ENCODE measurements around the gene ANAPC5.
"Not testable (repeated sequence)": the region's sequence is repeated elsewhere in the genome, so short reads cannot be mapped to it uniquely, and the experiment has no call there.

Gene ANAPC5, protein sequence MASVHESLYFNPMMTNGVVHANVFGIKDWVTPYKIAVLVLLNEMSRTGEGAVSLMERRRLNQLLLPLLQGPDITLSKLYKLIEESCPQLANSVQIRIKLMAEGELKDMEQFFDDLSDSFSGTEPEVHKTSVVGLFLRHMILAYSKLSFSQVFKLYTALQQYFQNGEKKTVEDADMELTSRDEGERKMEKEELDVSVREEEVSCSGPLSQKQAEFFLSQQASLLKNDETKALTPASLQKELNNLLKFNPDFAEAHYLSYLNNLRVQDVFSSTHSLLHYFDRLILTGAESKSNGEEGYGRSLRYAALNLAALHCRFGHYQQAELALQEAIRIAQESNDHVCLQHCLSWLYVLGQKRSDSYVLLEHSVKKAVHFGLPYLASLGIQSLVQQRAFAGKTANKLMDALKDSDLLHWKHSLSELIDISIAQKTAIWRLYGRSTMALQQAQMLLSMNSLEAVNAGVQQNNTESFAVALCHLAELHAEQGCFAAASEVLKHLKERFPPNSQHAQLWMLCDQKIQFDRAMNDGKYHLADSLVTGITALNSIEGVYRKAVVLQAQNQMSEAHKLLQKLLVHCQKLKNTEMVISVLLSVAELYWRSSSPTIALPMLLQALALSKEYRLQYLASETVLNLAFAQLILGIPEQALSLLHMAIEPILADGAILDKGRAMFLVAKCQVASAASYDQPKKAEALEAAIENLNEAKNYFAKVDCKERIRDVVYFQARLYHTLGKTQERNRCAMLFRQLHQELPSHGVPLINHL

DNA sequence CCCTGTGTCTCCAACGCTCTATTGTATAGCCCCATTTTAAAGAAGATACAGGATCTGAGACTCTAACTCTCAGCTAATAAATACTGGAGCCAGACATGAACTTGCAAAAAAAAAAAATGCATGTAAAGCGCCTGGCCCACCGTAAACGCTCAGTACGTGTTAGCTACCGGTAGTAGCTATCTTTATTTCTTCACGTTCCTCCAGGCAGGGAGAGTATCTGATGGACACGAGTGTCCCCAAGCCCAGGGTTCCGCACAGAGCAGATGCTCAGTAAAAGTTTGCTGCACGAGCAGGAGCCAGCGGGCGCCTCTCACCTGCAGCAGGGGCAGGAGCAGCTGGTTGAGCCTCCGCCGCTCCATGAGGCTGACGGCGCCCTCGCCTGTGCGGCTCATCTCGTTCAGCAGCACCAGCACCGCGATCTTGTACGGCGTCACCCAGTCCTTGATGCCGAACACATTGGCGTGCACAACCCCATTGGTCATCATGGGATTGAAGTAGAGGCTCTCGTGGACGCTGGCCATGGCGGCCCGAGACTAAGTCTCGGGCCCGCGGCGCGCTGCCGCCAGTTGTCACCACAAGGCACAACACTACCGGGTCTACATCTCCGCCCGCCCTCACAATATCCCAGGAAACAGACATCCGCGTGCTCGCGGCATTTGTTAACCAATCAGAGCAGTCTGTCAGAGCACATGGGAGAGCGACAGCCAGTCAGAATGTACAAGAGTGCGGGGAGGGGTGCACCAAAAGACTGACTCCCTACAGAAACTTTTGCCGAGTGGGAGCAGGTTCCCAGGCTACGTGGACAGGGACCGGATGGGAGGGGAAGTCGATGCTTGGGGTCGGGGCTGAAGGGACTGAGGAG is at the start of gene ANAPC5:
ANAPC5 (minus strand) TSS at position 592 of the 862 bp plus-strand sequence; CDS start at position 521, 71 bp downstream.
- DNase-seq (ENCODE audit: low read depth) = peak; percentile 88

GRCh38 chr12:121400332-121401139 is 48.3 kb upstream of the ANAPC5 start:
- DNase-seq (ENCODE audit: low read depth) = peak; percentile 36

DNA sequence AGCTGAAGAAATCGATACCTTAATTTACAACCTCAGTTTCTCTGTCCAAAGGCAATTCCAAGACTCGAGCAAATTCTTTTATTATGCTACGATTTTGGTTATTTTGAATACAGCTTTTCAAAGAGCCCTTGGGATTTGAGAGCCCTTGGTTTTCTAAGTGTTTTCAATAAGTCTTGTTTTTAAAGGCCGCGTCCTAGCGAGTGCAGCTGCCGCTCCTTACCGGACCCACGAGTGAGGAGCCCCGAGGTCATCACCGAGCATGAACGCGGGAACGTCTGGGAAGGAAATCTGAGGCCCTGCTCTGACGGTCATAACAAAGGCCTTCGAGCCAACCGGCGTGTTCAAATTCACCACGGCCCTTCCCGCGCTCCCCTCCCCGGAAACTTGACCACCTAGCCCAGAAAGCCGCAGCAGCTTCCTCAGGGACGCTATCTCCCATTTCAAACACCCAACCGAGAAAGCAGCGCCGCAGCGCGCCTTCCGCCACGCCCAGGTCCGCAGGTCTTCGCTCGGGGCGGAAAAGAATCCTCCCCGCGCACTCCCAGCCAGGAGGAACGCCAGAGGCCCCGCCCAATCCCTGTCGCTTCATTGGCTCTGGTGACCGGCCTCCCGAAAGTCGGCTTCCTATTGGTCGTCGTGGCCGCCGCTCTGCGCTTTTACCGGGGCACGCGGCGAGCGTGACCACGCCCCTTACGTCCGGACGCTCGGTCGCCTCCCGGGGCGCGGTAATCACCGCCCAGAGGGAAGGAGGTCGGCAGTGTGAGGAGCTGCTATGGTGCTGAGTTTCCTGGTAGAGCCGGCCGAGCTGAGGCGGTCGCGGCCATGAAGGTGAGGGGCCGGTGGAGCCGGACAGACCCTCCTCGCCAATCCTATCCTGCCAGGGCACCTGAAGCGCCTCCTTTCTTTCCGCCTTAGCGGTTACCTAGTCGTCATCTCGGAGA is 47.5 kb upstream of the ANAPC5 start, which contains the start of gene RNF34:
RNF34 (plus strand) TSS at position 728 of the 941 bp plus-strand sequence; CDS start at position 823, 95 bp downstream.
- peak; percentile 98 for DNase-seq (ENCODE audit: low read depth)

DNA sequence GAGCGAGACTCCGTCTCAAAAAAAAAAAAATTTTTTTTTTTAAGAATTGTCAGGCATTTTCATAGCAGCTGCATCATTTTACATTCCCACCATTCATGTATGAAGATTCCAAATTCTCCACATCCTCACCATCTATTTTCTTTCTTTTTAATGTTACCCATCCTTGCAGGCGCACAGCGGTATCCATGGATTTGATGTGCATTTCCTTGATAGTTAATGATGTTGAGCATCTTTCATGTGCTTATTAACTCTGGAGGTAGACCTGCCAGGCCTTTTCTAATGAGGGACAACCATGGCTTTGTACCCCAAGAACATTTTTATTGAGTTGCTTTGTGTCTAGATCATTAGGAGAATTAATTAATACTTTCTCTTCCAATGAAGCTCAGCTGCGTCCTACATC is 46.1 kb upstream of the ANAPC5 start:
- no peak for DNase-seq (ENCODE audit: low read depth)

DNA sequence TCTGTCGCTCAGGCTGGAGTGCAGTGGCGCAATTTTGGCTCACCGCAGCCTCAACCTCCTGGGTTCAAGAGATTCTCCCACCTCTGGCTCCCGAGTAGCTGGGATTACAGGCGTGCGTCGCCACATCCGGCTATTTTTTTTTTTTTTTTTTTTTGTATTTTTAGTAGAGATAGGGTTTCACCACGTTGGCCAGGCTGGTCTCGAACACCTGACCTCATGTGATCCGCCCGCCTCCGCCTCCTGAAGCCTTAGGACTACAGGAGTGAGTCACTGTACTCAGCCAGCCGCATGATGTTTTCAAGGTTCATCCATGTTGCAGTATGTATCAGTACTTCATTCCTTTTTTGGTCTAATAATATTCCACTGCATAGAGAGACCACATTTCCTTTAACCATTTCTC is 45.3 kb upstream of the ANAPC5 start:
- no peak for DNase-seq (ENCODE audit: low read depth)

GRCh38 chr12:121392325-121392716 is 40.1 kb upstream of the ANAPC5 start:
- no peak for DNase-seq (ENCODE audit: low read depth)

DNA sequence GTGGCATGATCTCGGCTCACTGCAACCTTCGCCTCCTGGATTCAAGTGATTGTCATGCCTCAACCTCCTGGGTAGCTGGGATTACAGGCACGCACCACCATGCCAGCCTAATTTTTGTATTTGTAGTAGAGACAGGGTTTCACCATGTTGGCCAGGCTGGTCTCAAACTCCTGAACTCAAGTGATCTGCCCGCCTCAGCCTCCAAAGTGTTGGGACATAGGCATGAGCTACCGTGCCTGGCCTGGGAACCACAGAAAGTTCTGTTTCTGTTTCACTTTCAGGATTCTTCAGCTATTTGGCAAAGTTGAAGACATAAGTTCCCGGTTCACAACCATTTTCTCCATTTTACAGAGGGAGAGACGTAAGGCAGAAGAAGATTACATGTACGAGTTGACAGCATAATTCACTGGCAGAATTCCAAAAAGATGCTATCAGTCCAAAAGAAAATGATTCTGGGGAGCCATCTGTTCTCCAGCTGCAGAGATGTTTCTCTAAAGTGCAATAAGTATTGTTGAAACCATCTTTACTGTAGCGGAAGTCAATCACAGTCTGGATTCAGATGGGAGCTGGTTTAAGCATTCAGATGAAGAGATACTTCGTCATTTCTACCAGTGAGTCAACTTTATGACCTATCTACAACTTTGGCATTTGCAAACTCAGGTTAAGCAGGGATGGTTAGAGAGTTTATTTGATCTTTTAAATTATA is 39.6 kb upstream of the ANAPC5 start:
- DNase-seq (ENCODE audit: low read depth) = no peak

- no peak for DNase-seq (ENCODE audit: low read depth)
Measured at GRCh38 chr12:121390856-121391255, 38.6 kb upstream of the ANAPC5 start.

DNA sequence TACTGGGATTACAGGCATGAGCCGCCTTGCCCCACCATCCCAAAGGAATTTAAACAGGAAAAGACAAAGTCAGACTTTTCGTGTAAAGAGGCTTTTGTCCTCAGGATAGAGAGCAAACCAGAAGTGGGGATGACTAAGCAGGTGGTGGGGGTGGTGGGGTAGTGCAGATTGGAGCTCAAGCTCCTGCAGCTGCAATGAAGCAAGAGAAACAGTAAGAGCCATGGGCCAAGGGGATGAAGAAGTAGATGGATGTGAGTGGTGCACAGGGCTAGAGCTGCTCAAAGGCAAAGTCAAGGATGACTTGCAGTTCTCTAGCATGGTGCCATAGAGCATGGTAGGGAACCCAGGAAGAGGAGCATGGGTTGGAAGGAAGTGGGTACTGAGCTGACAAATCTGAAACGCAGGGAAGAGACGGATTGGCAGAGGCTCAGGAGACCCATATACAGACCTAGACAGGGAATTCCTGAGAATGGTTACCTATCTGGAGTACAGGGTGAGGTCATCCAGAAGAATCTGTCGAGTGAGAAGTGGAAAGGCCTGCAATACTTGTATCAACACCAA is 36.3 kb upstream of the ANAPC5 start:
- no peak for DNase-seq (ENCODE audit: low read depth)

GRCh38 chr12:121384891-121385290 is 32.7 kb upstream of the ANAPC5 start:
- DNase-seq (ENCODE audit: low read depth) = not testable (repeated sequence)

DNA sequence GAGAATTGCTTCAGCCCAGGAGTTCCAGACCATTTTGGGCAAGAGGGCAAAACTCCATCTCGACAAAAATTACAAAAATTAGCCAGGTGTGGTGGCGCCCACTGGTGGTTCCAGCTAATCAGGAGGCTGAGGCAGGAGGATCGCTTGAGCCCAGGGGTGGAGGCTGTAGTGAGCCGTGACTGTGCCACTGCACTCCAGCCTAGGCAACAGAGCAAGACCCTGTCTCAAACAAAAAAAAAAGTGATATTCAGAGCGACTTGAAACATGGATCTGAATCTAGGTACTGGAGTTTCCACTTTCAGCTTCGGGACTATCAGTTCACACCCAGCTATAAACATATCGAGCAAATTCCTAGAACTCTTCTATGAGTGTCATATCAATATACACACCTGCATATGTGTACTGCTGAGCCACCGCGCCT is 31.4 kb upstream of the ANAPC5 start:
- DNase-seq (ENCODE audit: low read depth) = no peak

DNA sequence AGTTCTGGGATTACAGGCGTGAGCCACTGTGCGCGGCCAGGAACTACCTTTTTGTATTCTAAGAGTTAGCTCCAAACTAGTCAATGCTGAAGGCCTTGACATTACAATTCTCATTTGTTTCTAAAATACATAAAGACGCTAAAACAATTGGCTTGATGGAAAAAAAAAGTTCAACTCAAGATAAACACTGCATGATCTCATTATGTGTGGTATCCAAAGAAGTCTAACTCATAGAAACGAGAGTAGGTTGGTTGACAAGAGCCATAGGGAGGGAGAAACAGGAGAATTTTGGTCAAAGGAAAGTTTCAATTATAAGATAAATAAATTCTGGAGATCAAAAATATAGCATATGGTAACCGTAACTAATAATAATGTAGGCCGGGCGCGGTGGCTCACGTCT is 27.7 kb upstream of the ANAPC5 start:
- DNase-seq (ENCODE audit: low read depth) = no peak

DNA sequence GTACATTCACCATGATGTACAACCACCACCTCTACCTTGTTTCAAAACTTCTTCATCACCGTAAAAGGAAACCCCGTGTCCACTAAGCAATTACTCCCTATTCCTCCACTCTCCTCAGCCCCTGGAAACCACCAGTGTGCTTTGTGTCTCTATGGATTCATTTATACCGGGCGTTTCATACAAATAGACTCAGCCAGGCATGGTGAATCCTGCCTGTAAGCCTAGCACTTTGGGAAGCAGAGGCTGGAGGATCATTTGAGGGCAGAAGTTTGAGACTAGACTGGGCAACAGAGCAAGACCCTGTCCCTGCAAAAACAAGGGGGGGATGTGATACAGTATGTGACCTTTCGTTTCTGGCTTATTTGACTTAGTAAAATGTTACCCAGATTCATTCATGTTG is 26.5 kb upstream of the ANAPC5 start:
- no peak for DNase-seq (ENCODE audit: low read depth)

- no peak for DNase-seq (ENCODE audit: low read depth)
Measured at GRCh38 chr12:121376754-121377697, 24.8 kb upstream of the ANAPC5 start.

DNA sequence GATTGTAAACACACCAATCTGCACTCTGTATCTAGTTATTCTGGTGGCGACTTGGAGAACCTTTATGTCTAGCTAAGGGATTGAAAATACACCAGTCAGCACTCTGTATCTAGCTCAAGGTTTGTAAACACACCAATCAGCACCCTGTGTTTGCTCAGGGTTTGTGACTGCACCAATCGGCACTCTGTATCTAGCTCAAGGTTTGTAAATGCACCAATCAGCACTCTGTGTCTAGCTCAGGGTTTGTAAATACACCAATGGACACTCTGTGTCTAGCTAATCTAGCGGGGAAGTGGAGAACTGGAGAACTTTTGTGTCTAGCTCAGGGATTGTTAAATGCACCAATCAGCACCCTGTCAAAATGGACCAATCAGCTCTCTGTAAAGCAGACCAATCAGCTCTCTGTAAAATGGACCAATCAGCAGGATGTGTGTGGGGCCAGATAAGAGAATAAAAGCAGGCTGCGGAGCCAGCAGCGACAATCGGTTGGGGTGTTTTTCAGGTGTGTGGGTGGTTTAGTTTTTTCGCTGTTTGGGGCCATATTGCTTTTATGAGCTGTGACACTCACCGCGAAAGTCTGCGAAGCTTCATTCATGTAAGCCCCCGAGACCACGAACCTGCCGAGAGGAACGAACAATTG is 22.9 kb upstream of the ANAPC5 start:
- not testable (repeated sequence) for DNase-seq (ENCODE audit: low read depth)

GRCh38 chr12:121374336-121374735 is 22.1 kb upstream of the ANAPC5 start:
- not testable (repeated sequence) for DNase-seq (ENCODE audit: low read depth)

DNA sequence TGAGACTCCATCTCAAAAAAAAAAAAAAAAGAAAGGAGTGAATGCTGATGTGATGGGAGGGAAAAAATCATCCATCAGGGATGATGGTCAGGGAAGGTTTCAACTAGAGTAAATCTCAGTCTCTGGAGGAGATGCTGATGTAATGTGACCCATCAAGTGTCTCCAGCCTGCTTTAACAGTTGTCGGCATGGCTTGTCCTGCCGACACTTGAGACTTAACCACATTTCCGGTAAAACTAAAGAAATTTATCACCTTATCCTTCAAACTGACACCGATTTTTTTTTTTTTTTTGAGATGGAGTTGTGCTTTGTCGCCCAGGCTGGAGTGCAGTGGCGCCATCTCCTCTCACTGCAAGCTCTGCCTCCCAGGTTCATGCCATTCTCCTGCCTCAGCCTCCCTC is 21.5 kb upstream of the ANAPC5 start:
- DNase-seq (ENCODE audit: low read depth) = no peak

GRCh38 chr12:121371404-121371803 is 19.2 kb upstream of the ANAPC5 start:
- no peak for DNase-seq (ENCODE audit: low read depth)

Measured in T-helper 22 cell (primary cell).